ENCODE measurements around the gene MC2R. TPM values are rescaled to one million over a fixed set of nuclear protein-coding genes. Genes with fewer than 3 reads are reported as not detected.

The MC2R gene
- total and polyA plus RNA-seq, 10 of the 15 experiments (the other 5 are each of a cell fraction or from before 2014, with no cell fraction given): 0.15 TPM; not detected in 9

GRCh38 chr18:13871701-13872100, 43.6 kb downstream of the MC2R start:
- Histone ChIP-seq H3K9ac (ENCODE audit: control insufficient read depth, insufficient read depth, low read length) (no peak overlapping the region), H3K4me1 (ENCODE audit: control insufficient read depth, insufficient read depth, low read length) (no peaks in the 10 kb centered on the region), H3K79me2 (ENCODE audit: control insufficient read depth, insufficient read depth, low read length) (no peaks in the 10 kb centered on the region), H2AFZ (ENCODE audit: control insufficient read depth, low read depth, low read length) (no peak overlapping the region), H3K4me2 (ENCODE audit: control insufficient read depth, insufficient read depth) (no peak overlapping the region), H3K27me3 (replicated peaks in 1 of 2; ENCODE audit: control insufficient read depth in 2 of 2, insufficient read depth in 2 of 2, low read length in 1 of 2) (peaks cover 1 to 19% of the 10 kb centered on the region in 2 experiments; a peak in 3 of 4 replicates), H3K9me3 (replicated peaks; ENCODE audit: control insufficient read depth, insufficient read depth, low read length) (no peaks in the 10 kb centered on the region), H3K36me3 (ENCODE audit: control insufficient read depth in 2 of 2, insufficient read depth in 2 of 2, low read length in 1 of 2) (no peaks in the 10 kb centered on the region), H4K20me1 (ENCODE audit: control insufficient read depth, insufficient read depth) (no peaks in the 10 kb centered on the region), H3K4me3 (no peak overlapping the region), H3K27ac (ENCODE audit: control insufficient read depth, insufficient read depth) (no peak overlapping the region)
- ATAC-seq: no peak
- no TSS peak for BruUV-seq (replicated peaks)
- WGBS (ENCODE audit: insufficient coverage, insufficient replicate concordance, low lambda C conversion rate, missing lambda C conversion rate): 35% methylated on average over 13 of the region's 13 CpGs
- no peak for DNase-seq (ENCODE audit: low read depth, low spot score)
- ChIA-PET POLR2A (no interaction called here), RAD21 (ENCODE audit: unreplicated experiment) (no interaction called here), SMC1A (ENCODE audit: uncharacterized antibody, unreplicated experiment) (no interaction called here), CTCF (no interaction called here)
- FAIRE-seq: no peak
- intact Hi-C loops (cut with micrococcal nuclease; ENCODE audit: unreplicated experiment): no loop called here
- in situ Hi-C loops (cut with MboI): loop anchor here (10.0 kb wide), 1 partner anchor 213 kb away; no protein-coding TSS in a partner anchor
- TF ChIP-seq IKZF2 (IDR thresholded peaks at IDR 0.05) (no peak), ELK1 (IDR thresholded peaks at IDR 0.05; ENCODE audit: low read depth, low read length) (no peak), TBL1XR1 (IDR thresholded peaks at IDR 0.05; ENCODE audit: low read depth, low read length) (no peak), YY1 (IDR thresholded peaks at IDR 0.05; ENCODE audit: low read depth, low read length) (no peak), ZNF24 (IDR thresholded peaks at IDR 0.05) (no peak), RFX5 (IDR thresholded peaks at IDR 0.05; ENCODE audit: low read depth, low read length) (no peak), FOXK2 (IDR thresholded peaks at IDR 0.05) (no peak), ZZZ3 (IDR thresholded peaks at IDR 0.05; ENCODE audit: control insufficient read depth, insufficient read length, low read depth) (no peak), NFYA (IDR thresholded peaks at IDR 0.05; ENCODE audit: borderline replicate concordance, low read depth, low read length) (no peak), ATF7 (IDR thresholded peaks at IDR 0.05; ENCODE audit: low read depth) (no peak), EED (IDR thresholded peaks at IDR 0.05; ENCODE audit: low read depth) (no peak)
- TF ChIP-seq, protein P1, sequence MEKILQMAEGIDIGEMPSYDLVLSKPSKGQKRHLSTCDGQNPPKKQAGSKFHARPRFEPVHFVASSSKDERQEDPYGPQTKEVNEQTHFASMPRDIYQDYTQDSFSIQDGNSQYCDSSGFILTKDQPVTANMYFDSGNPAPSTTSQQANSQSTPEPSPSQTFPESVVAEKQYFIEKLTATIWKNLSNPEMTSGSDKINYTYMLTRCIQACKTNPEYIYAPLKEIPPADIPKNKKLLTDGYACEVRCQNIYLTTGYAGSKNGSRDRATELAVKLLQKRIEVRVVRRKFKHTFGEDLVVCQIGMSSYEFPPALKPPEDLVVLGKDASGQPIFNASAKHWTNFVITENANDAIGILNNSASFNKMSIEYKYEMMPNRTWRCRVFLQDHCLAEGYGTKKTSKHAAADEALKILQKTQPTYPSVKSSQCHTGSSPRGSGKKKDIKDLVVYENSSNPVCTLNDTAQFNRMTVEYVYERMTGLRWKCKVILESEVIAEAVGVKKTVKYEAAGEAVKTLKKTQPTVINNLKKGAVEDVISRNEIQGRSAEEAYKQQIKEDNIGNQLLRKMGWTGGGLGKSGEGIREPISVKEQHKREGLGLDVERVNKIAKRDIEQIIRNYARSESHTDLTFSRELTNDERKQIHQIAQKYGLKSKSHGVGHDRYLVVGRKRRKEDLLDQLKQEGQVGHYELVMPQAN (conservative IDR thresholded peaks at IDR 0.05): no peak
- TF ChIP-seq, protein P2, sequence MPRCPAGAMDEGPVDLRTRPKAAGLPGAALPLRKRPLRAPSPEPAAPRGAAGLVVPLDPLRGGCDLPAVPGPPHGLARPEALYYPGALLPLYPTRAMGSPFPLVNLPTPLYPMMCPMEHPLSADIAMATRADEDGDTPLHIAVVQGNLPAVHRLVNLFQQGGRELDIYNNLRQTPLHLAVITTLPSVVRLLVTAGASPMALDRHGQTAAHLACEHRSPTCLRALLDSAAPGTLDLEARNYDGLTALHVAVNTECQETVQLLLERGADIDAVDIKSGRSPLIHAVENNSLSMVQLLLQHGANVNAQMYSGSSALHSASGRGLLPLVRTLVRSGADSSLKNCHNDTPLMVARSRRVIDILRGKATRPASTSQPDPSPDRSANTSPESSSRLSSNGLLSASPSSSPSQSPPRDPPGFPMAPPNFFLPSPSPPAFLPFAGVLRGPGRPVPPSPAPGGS (IDR thresholded peaks at IDR 0.05; ENCODE audit: borderline replicate concordance, insufficient read depth, low read depth, low read length, poor library complexity, severe bottlenecking): no peak
- TF ChIP-seq, protein P3, sequence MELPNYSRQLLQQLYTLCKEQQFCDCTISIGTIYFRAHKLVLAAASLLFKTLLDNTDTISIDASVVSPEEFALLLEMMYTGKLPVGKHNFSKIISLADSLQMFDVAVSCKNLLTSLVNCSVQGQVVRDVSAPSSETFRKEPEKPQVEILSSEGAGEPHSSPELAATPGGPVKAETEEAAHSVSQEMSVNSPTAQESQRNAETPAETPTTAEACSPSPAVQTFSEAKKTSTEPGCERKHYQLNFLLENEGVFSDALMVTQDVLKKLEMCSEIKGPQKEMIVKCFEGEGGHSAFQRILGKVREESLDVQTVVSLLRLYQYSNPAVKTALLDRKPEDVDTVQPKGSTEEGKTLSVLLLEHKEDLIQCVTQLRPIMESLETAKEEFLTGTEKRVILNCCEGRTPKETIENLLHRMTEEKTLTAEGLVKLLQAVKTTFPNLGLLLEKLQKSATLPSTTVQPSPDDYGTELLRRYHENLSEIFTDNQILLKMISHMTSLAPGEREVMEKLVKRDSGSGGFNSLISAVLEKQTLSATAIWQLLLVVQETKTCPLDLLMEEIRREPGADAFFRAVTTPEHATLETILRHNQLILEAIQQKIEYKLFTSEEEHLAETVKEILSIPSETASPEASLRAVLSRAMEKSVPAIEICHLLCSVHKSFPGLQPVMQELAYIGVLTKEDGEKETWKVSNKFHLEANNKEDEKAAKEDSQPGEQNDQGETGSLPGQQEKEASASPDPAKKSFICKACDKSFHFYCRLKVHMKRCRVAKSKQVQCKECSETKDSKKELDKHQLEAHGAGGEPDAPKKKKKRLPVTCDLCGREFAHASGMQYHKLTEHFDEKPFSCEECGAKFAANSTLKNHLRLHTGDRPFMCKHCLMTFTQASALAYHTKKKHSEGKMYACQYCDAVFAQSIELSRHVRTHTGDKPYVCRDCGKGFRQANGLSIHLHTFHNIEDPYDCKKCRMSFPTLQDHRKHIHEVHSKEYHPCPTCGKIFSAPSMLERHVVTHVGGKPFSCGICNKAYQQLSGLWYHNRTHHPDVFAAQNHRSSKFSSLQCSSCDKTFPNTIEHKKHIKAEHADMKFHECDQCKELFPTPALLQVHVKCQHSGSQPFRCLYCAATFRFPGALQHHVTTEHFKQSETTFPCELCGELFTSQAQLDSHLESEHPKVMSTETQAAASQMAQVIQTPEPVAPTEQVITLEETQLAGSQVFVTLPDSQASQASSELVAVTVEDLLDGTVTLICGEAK (IDR thresholded peaks at IDR 0.05; ENCODE audit: borderline replicate concordance): no peak

Data from GM12878 (cell line).